Activated naive CD8-positive, alpha-beta T cell (primary cell): Measurements from ENCODE around the gene AADAT.
"Not testable (repeated sequence)": the region's sequence is repeated elsewhere in the genome, so short reads cannot be mapped to it uniquely, and the experiment has no call there.

ENCODE experiments used
- H3K27ac Mint-ChIP-seq: one replicate; pipeline ENCODE4 v1.8.0; 2021; ENCODE audit warnings: mixed read lengths
- H3K27me3 Mint-ChIP-seq: one replicate; pipeline ENCODE4 v1.8.0; 2021; ENCODE audit warnings: mixed read lengths
- H3K36me3 Mint-ChIP-seq: one replicate; pipeline ENCODE4 v1.8.0; 2021; ENCODE audit warnings: mixed read lengths
- H3K4me1 Mint-ChIP-seq: one replicate; pipeline ENCODE4 v1.8.0; 2021; ENCODE audit warnings: low read depth, mixed read lengths
- H3K4me3 Mint-ChIP-seq: one replicate; pipeline ENCODE4 v1.8.0; 2021; ENCODE audit warnings: mild to moderate bottlenecking, mixed read lengths
- H3K9me3 Mint-ChIP-seq: one replicate; pipeline ENCODE4 v1.8.0; 2021; ENCODE audit warnings: low read depth, mixed read lengths

The AADAT gene

GRCh38 chr4:170106900-170107299 is 17.1 kb upstream of the AADAT start:
- Mint-ChIP-seq H3K27me3 (peaks cover 2% of the 10 kb centered on the region), H3K36me3 (no peaks in the 10 kb centered on the region), H3K4me3 (no peak overlapping the region), H3K4me1 (no peaks in the 10 kb centered on the region), H3K9me3 (no peaks in the 10 kb centered on the region), H3K27ac (no peak overlapping the region)

- peaks cover 4% of the 10 kb centered on the region for H3K27me3 Mint-ChIP-seq
- no peak overlapping the region for H3K27ac Mint-ChIP-seq
- no peaks in the 10 kb centered on the region for H3K36me3 Mint-ChIP-seq
- no peaks in the 10 kb centered on the region for H3K4me1 Mint-ChIP-seq
- H3K9me3 Mint-ChIP-seq, result no peaks in the 10 kb centered on the region
- no peak overlapping the region for H3K4me3 Mint-ChIP-seq
These were observed 12.7 kb upstream of the AADAT start for GRCh38 chr4:170102426-170102825.

- H3K9me3 Mint-ChIP-seq, H3K36me3 Mint-ChIP-seq, H3K4me3 Mint-ChIP-seq, H3K27ac Mint-ChIP-seq, H3K4me1 Mint-ChIP-seq, H3K27me3 Mint-ChIP-seq: not testable (repeated sequence)
These were observed 8.4 kb upstream of the AADAT start for GRCh38 chr4:170098171-170098570.

GRCh38 chr4:170097681-170098080 is 7.9 kb upstream of the AADAT start:
- Mint-ChIP-seq H3K36me3 (no peaks in the 10 kb centered on the region), H3K27me3 (peaks cover 8% of the 10 kb centered on the region), H3K4me3 (no peak overlapping the region), H3K27ac (no peak overlapping the region), H3K4me1 (no peaks in the 10 kb centered on the region), H3K9me3 (no peaks in the 10 kb centered on the region)

GRCh38 chr4:170093973-170094535 is 4.3 kb upstream of the AADAT start:
- H3K4me1 Mint-ChIP-seq, result peaks cover 10% of the 10 kb centered on the region
- no peak overlapping the region for H3K4me3 Mint-ChIP-seq
- H3K36me3 Mint-ChIP-seq, result no peaks in the 10 kb centered on the region
- H3K27me3 Mint-ChIP-seq, result peaks cover 16% of the 10 kb centered on the region
- no peaks in the 10 kb centered on the region for H3K9me3 Mint-ChIP-seq
- no peak overlapping the region for H3K27ac Mint-ChIP-seq

- Mint-ChIP-seq H3K27ac (no peak overlapping the region), H3K27me3 (peaks cover 17% of the 10 kb centered on the region), H3K4me1 (peaks cover 10% of the 10 kb centered on the region), H3K36me3 (no peaks in the 10 kb centered on the region), H3K9me3 (no peaks in the 10 kb centered on the region), H3K4me3 (no peak overlapping the region)
These were observed 1.4 kb upstream of the AADAT start for GRCh38 chr4:170091069-170091696.

- Mint-ChIP-seq H3K4me1 (peaks cover 10% of the 10 kb centered on the region), H3K27me3 (peaks cover 17% of the 10 kb centered on the region), H3K4me3 (peak overlapping the region; percentile 68), H3K27ac (no peak overlapping the region), H3K36me3 (no peaks in the 10 kb centered on the region), H3K9me3 (no peaks in the 10 kb centered on the region)
These were observed 746 bp upstream of the AADAT start for GRCh38 chr4:170090352-170091052.

GRCh38 chr4:170089274-170089667 is 485 bp downstream of the AADAT start:
- H3K27me3 Mint-ChIP-seq, result peaks cover 17% of the 10 kb centered on the region
- H3K9me3 Mint-ChIP-seq, result no peaks in the 10 kb centered on the region
- H3K36me3 Mint-ChIP-seq, result no peaks in the 10 kb centered on the region
- no peak overlapping the region for H3K27ac Mint-ChIP-seq
- peak overlapping the region; percentile 58 for H3K4me3 Mint-ChIP-seq
- peaks cover 10% of the 10 kb centered on the region for H3K4me1 Mint-ChIP-seq

GRCh38 chr4:170088716-170089115 is 1.0 kb downstream of the AADAT start:
- peaks cover 10% of the 10 kb centered on the region for H3K4me1 Mint-ChIP-seq
- H3K27me3 Mint-ChIP-seq, result peaks cover 17% of the 10 kb centered on the region
- no peak overlapping the region for H3K27ac Mint-ChIP-seq
- H3K4me3 Mint-ChIP-seq, result no peak overlapping the region
- no peaks in the 10 kb centered on the region for H3K9me3 Mint-ChIP-seq
- H3K36me3 Mint-ChIP-seq, result no peaks in the 10 kb centered on the region

- no peak overlapping the region for H3K27ac Mint-ChIP-seq
- no peaks in the 10 kb centered on the region for H3K9me3 Mint-ChIP-seq
- H3K27me3 Mint-ChIP-seq, result peaks cover 17% of the 10 kb centered on the region
- H3K4me3 Mint-ChIP-seq, result no peak overlapping the region
- peaks cover 10% of the 10 kb centered on the region for H3K4me1 Mint-ChIP-seq
- no peaks in the 10 kb centered on the region for H3K36me3 Mint-ChIP-seq
These were observed 2.5 kb downstream of the AADAT start for GRCh38 chr4:170087163-170087700.

- Mint-ChIP-seq H3K27ac (no peak overlapping the region), H3K27me3 (peaks cover 19% of the 10 kb centered on the region), H3K36me3 (no peaks in the 10 kb centered on the region), H3K9me3 (no peaks in the 10 kb centered on the region), H3K4me3 (no peak overlapping the region), H3K4me1 (no peaks in the 10 kb centered on the region)
These were observed 6.2 kb downstream of the AADAT start for GRCh38 chr4:170083541-170083940.

GRCh38 chr4:170080496-170080895 is 9.3 kb downstream of the AADAT start:
- Mint-ChIP-seq H3K36me3 (no peaks in the 10 kb centered on the region), H3K4me1 (no peaks in the 10 kb centered on the region), H3K27me3 (peaks cover 18% of the 10 kb centered on the region), H3K4me3 (no peak overlapping the region), H3K9me3 (no peaks in the 10 kb centered on the region), H3K27ac (no peak overlapping the region)

- Mint-ChIP-seq H3K9me3 (no peaks in the 10 kb centered on the region), H3K36me3 (no peaks in the 10 kb centered on the region), H3K27ac (no peak overlapping the region), H3K27me3 (peaks cover 19% of the 10 kb centered on the region), H3K4me3 (no peak overlapping the region), H3K4me1 (no peaks in the 10 kb centered on the region)
These were observed 9.8 kb downstream of the AADAT start for GRCh38 chr4:170079981-170080380.

- H3K36me3 Mint-ChIP-seq, result no peaks in the 10 kb centered on the region
- H3K27ac Mint-ChIP-seq, result no peak overlapping the region
- no peaks in the 10 kb centered on the region for H3K4me1 Mint-ChIP-seq
- no peak overlapping the region for H3K4me3 Mint-ChIP-seq
- peaks cover 4% of the 10 kb centered on the region for H3K27me3 Mint-ChIP-seq
- H3K9me3 Mint-ChIP-seq, result no peaks in the 10 kb centered on the region
These were observed 18.6 kb downstream of the AADAT start for GRCh38 chr4:170071196-170071595.

GRCh38 chr4:170068438-170069128 is 21.2 kb downstream of the AADAT start:
- no peak overlapping the region for H3K27ac Mint-ChIP-seq
- H3K4me3 Mint-ChIP-seq, result no peak overlapping the region
- no peaks in the 10 kb centered on the region for H3K36me3 Mint-ChIP-seq
- peaks cover 4% of the 10 kb centered on the region for H3K27me3 Mint-ChIP-seq
- H3K4me1 Mint-ChIP-seq, result no peaks in the 10 kb centered on the region
- H3K9me3 Mint-ChIP-seq, result no peaks in the 10 kb centered on the region
